ENCODE data around the gene FUOM. TPM values are rescaled to one million over a fixed set of nuclear protein-coding genes. Genes with fewer than 3 reads are reported as not detected.

Gene FUOM
- total RNA-seq, 1 experiment from 2014 or later: 41.8 TPM

- Mint-ChIP-seq H3K4me3 (no peak overlapping the region), H3K27me3 (ENCODE audit: low read depth) (no peaks in the 10 kb centered on the region), H3K36me3 (ENCODE audit: insufficient read depth in 1 of 3, low read depth in 3 of 3) (peaks cover 69 to 93% (median 86%) of the 10 kb centered on the region in 3 experiments), H3K27ac (no peak overlapping the region), H3K9me3 (peaks cover 1 to 7% of the 10 kb centered on the region in 2 experiments; a peak in 4 of 5 replicates), H3K4me1 (no peaks in the 10 kb centered on the region)
- no peak overlapping the region for H3K56ac ChIP-seq (ENCODE audit: insufficient read length, low read depth, low read length)
- no peaks in the 10 kb centered on the region for H4K20me1 ChIP-seq (ENCODE audit: control insufficient read depth, insufficient read depth, insufficient read length)
- no peak overlapping the region for H3K23ac ChIP-seq (ENCODE audit: insufficient read length, low read depth, low read length)
- H2BK20ac ChIP-seq (ENCODE audit: low read depth, low read length, poor library complexity, severe bottlenecking): no peak overlapping the region
- H3K79me2 ChIP-seq (ENCODE audit: insufficient read depth, low read length): peaks cover 3% of the 10 kb centered on the region; the same call in 1 of the 2 replicates
- no peak overlapping the region for H3K18ac ChIP-seq (ENCODE audit: insufficient read length, low read depth, low read length)
- H2AFZ ChIP-seq (ENCODE audit: low read length): no peak overlapping the region
- TF ChIP-seq, protein P1, sequence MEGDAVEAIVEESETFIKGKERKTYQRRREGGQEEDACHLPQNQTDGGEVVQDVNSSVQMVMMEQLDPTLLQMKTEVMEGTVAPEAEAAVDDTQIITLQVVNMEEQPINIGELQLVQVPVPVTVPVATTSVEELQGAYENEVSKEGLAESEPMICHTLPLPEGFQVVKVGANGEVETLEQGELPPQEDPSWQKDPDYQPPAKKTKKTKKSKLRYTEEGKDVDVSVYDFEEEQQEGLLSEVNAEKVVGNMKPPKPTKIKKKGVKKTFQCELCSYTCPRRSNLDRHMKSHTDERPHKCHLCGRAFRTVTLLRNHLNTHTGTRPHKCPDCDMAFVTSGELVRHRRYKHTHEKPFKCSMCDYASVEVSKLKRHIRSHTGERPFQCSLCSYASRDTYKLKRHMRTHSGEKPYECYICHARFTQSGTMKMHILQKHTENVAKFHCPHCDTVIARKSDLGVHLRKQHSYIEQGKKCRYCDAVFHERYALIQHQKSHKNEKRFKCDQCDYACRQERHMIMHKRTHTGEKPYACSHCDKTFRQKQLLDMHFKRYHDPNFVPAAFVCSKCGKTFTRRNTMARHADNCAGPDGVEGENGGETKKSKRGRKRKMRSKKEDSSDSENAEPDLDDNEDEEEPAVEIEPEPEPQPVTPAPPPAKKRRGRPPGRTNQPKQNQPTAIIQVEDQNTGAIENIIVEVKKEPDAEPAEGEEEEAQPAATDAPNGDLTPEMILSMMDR (conservative IDR thresholded peaks at IDR 0.05): no peak
- no peak overlapping the region for H2AK5ac ChIP-seq (ENCODE audit: insufficient read length, low read length)
- peaks cover 2% of the 10 kb centered on the region for H3K79me1 ChIP-seq (ENCODE audit: insufficient read depth, low read depth, low read length, poor library complexity, severe bottlenecking)
- no peak overlapping the region for H4K5ac ChIP-seq (ENCODE audit: insufficient read length, low read depth, low read length)
- no peak overlapping the region for H3K4ac ChIP-seq (ENCODE audit: low read depth, low read length)
- no peak overlapping the region for H3K27ac ChIP-seq (ENCODE audit: insufficient read length, low read depth, low read length)
- no peak overlapping the region for H2BK12ac ChIP-seq (ENCODE audit: insufficient read length, low read depth, low read length)
- H3K4me1 ChIP-seq (ENCODE audit: insufficient read depth, low read length): no peaks in the 10 kb centered on the region
- no peak overlapping the region for H3T11ph ChIP-seq (ENCODE audit: low read length)
- H2BK5ac ChIP-seq (ENCODE audit: insufficient read length, low read length): no peak overlapping the region
- H3K9me3 ChIP-seq (ENCODE audit: control insufficient read depth, low read depth, low read length): no peaks in the 10 kb centered on the region
- DNase-seq: no peak
- H2BK15ac ChIP-seq (ENCODE audit: low read depth, low read length): no peak overlapping the region
- H4K91ac ChIP-seq (ENCODE audit: insufficient read length, low read depth, low read length): no peak overlapping the region
- no peak overlapping the region for H2BK120ac ChIP-seq (ENCODE audit: low read depth, low read length, poor library complexity, severe bottlenecking)
- no peaks in the 10 kb centered on the region for H3K27me3 ChIP-seq (ENCODE audit: insufficient read depth, low read length)
- H3K4me2 ChIP-seq (ENCODE audit: insufficient read depth, insufficient read length, low read length): no peak overlapping the region
- H4K8ac ChIP-seq (replicated peaks; ENCODE audit: insufficient read length, low read depth, low read length): no peak overlapping the region
- WGBS (ENCODE audit: extremely low coverage, insufficient read length, low lambda C conversion rate): no CpG with 5 or more reads among the region's 2 CpGs
- H3K14ac ChIP-seq (ENCODE audit: insufficient read depth, low read length): no peak overlapping the region
- H3K23me2 ChIP-seq (ENCODE audit: insufficient read length, low read depth, low read length, poor library complexity, severe bottlenecking): no peaks in the 10 kb centered on the region
- H3K9ac ChIP-seq (ENCODE audit: extremely low read depth, insufficient read length, low read length): no peak overlapping the region
Observed at GRCh38 chr10:133405272-133405671, 47.5 kb upstream of the FUOM start.
